GM19468 (cell line): ENCODE measurements around the gene SPATA16.
"Not testable (repeated sequence)": the region's sequence is repeated elsewhere in the genome, so short reads cannot be mapped to it uniquely, and the experiment has no call there.

Experiments
- ATAC-seq: cut with Tn5 transposase; IDR thresholded peaks from one replicate; pipeline ENCODE4 v1.9.1; 2021; ENCODE audit warnings: mild to moderate bottlenecking, moderate library complexity, moderate number of reproducible peaks; ENCODE audit not compliant: unreplicated experiment; ENCODE audit errors: extremely low read depth

SPATA16 gene

GRCh38 chr3:173065543-173065981 is 75.5 kb downstream of the SPATA16 start:
- no peak for ATAC-seq

DNA sequence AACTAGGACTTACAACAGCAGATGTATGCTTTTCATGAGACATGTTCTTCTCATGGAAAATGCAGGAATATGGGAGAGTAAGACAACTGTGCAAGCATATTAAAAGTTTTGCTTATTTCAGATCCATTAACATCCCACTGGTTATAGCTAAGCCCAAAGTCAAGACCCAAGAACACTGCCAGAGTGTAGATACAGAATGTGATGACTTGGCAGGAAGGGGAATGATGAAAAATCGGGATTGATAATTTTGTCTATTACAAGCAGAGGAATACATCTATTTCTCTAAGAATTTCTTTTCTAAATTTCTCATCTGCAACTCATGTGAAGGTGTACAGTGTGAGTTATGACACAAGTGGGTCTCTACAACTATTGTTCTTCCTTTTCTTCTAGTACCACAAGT is 76.4 kb downstream of the SPATA16 start:
- ATAC-seq = no peak

DNA sequence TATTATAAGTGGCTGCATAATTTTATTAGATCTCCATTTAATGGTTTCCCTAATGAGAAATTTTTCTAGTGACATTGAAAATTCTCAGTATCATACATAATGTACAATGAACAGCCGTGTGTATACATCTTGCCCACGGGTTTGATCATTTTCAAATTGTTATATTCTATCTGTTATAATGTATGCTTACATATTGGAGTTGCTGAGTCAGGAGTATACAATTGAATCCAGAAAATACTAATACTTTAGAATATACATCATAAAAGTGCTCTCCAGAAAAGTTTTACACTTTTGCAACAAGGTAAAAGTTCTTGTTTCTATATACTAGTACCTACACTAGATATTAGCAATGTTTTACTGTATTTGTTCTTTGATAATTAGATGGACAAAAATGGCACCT is 82.8 kb downstream of the SPATA16 start:
- no peak for ATAC-seq

DNA sequence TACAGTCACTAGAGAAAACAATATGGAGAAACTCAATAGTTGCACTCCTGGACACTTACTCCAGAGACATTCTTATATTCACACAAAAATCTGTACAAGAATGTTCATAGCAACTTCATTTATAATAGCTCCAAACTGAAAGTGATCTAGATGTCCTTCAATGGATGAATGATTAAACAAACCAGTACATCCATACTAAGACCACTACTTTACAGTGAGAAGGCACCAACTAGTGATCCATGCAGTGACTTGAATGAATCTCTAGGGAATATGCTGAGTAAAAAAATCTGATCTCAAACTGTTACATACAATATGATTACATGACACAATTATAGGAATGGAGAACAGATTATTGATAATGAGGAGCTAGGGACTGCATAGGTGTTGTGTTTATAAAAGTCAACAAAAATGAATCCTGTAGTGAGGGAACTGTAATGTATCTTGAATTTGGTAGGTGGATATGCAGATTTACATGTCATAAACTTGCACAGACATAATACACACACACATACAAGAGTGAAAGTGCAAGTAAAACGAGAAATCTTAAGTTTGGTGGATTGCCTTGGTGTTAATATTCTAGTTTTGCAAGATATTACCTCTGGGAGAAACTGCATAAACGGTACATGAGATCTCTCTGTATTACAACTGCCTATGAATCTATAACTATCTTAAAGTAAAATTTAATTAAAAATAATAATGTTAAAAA is 85.7 kb downstream of the SPATA16 start:
- ATAC-seq = no peak

DNA sequence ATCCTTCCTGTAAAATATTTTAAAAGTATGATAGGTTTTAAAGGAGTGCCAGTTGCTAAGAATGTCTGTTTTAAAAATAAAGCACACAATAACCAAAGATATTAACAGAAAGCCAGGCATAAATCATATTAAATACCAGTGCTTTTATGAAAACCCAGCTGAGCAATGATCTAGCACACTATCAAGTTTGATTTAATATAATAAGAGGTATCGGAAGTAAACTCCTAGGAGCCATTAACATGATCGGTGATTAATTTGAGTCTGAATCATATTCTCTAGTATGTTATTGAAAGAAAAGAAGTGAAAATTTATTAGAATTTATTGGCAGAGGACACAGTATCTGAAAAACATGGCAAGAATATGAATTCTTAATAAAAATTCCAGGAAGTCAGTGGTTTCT is 91.7 kb downstream of the SPATA16 start:
- ATAC-seq = no peak

- no peak for ATAC-seq
Observed at GRCh38 chr3:173045770-173046382, 95.2 kb downstream of the SPATA16 start.

- no peak for ATAC-seq
Observed at GRCh38 chr3:173044998-173045397, 96.0 kb downstream of the SPATA16 start.

GRCh38 chr3:173043757-173044156 is 97.3 kb downstream of the SPATA16 start:
- no peak for ATAC-seq

- ATAC-seq = no peak
Observed at GRCh38 chr3:173038484-173038871, 102.6 kb downstream of the SPATA16 start.

DNA sequence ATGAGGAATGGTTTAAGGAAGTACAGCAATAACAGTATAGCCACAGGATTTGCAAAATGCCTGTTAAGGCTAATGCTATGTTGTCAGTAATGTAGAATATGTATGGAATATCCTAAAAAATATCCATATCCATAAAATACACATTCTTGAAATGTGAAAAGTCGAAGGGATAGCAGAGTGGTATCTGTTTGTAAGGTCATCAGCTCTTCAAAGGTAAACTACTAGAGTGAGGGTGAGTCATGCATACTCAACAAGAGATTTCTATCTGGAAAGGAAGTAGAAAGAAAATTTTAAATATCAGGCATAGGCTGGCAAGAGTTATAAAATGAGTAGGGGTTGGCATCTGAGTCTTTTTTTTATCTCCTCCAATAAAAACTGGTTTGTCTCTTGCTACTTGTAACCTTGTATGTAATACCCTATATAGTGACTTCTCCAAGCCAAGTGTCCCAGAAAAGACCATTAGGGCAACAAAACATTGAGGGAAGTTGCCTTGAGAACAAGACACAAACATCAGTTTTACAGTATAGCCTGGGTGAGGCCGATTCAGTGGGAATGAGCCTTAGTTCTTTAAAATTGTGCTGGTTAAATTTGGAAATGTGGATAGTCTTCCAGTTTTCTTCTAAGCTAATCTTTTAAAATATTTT is 103.1 kb downstream of the SPATA16 start:
- no peak for ATAC-seq

DNA sequence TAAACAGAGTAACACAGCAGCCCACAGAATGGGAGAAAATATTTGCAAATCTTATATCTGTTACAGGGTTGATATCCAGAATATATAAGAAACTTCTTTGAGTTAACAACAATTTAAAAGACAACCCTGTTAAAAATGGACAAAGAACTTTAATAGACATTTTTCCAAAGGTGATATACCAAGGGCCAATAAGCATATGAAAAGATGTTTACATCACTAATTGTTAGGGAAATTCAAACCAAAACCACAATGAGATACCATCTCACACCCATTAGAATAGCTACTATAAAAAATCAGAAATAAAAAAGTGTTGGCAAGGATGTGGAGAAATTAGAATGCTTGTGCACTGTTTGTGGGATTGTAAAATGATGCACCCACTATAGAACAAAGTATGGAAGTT is 110.8 kb downstream of the SPATA16 start:
- no peak for ATAC-seq

- ATAC-seq = no peak
Observed at GRCh38 chr3:173028351-173028750, 112.7 kb downstream of the SPATA16 start.

DNA sequence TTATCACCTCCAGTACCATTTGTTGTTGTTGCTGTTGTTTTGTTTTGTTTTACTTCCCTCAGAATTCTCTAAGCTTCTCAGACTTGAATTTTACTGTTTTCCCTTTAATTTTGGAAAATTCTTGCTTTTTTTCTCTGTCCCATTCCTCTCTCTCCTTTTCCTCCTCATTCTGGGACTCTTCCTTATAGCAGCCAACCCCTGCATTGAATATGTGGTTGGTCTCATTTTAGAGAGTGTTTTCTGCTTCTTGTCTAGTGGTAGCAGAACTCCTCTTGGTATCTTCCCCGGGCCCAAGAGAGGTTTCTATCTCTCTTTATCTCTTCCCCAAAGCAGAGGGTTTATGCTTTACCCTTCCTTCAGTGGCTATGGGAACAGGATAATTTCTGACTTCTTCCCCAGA is 113.6 kb downstream of the SPATA16 start:
- ATAC-seq = no peak

GRCh38 chr3:173025941-173026340 is 115.1 kb downstream of the SPATA16 start:
- no peak for ATAC-seq

DNA sequence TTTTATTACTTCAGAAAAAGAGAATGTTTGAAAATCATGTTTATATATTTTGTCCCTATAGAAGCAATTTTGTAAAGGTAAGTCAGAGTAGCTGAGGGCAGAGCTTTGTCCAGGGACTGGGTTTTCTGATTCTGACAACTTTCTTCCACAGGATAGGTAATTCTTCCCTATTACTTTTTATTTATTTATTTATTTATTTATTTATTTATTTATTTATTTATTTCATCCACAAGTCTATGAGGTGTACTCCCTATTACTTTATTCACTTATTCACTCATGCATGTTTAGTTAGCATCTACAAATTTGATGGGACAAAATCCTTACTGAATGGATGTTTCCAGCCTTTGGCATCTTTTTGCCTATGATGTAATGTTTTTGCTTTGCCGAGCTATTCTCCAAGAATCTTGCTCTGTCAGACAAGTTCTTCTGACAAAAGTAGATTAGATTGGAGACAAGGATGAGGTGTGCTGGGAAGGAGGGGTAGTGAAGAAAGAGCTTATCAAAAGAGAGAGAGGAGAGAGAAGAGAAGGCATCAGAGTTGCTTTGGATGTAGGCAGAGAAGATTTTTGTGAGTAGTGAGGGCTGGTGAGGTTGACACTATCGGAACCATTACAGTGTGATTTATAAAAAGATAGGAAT is 119.4 kb downstream of the SPATA16 start:
- ATAC-seq = no peak

GRCh38 chr3:173020128-173020527 is 120.9 kb downstream of the SPATA16 start:
- ATAC-seq = not testable (repeated sequence)

GRCh38 chr3:173019378-173019777 is 121.7 kb downstream of the SPATA16 start:
- ATAC-seq = no peak

GRCh38 chr3:173018758-173019157 is 122.3 kb downstream of the SPATA16 start:
- ATAC-seq = no peak

DNA sequence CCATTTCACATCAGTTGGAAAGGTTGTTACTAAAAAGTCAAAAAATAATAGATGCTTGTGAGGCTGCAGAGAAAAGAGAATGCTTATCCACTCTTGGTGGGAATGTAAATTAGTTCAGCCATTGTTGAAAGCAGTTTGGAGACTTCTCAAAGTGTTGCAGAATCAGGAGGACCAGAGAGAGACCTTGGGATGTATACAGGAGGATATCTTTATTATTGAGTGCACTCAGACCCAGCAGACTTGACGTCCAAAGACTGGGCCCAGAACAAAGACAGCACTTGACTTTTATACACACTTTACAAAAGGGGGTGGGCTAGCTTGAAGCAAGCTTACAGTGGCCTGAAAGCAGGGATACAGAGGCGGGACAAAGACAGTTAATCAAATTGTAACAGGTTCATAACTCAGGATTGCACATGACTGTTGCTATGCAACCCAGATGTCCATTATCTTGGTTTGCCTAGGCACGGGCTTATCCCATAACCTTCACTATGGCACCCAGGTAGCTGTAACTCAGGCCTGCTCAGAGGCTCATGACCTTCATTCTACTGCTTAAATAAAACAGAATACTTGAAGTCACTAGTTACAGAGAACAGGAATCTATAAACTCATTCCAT is 127.7 kb downstream of the SPATA16 start:
- ATAC-seq = no peak

GRCh38 chr3:173009410-173009809 is 131.6 kb downstream of the SPATA16 start:
- ATAC-seq = no peak

GRCh38 chr3:173008978-173009377 is 132.1 kb downstream of the SPATA16 start:
- ATAC-seq = no peak
